ENCODE data around the gene BICD1. TPM values are rescaled to one million over a fixed set of nuclear protein-coding genes. Genes with fewer than 3 reads are reported as not detected.

BICD1 gene
- total and polyA plus RNA-seq, 2 of the 13 experiments (the other 11 are each of a cell fraction or from before 2014, with no cell fraction given): 4.5 to 5.2 TPM

DNA sequence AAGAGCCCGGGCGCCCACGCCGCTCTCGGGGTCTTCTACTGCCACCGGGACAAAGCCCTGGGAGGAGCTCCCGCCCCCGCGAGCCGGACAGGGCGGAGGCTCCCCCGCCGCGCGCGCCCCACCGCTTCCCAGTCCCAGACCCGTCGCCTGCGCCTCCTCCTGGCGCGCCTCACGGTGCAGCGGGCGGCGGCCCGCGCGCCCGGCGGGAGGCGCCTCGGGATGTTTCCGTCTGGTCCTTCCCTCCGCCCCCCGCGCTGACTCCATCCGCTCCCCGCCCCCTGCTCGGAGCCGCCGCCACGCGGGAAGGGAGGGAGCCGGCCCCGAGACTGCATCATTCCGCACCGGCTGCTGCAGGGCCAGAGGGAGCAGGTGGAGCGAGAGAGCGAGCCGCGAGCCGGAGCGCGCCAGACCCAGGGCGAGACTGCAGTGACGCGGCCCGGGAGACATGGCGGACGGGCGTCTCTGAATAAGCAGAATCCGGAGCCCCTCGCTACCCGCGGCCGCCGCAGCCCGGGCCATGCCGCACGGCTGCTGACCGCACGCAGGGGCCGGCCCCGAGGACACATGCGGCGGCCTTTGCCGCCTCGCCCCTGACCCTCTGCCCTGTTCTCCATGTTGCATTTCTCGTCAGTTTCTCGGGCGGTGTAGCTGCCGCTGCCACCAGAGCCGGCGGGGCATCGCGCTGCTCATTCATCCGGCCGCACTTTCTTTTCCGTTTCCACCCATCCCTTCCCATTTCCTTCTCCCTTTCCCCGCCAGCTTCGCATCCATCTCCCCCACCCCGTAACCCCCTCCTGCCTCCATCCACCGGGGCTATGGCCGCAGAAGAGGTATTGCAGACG, at the start of gene BICD1 (continued):
- TF ChIP-seq PBX3 (CRISPR knock-in tag; IDR thresholded peaks at IDR 0.05; ENCODE audit: borderline replicate concordance) (no peak), POLR2A (IDR thresholded peaks at IDR 0.05; ENCODE audit: insufficient read depth in 1 of 2, low read depth in 2 of 2, low read length in 2 of 2) (peak; percentile 67 to 71), ZNF670 (CRISPR knock-in tag; IDR thresholded peaks at IDR 0.05; ENCODE audit: borderline replicate concordance) (no peak), ZNF841 (CRISPR knock-in tag; IDR thresholded peaks at IDR 0.05; ENCODE audit: borderline replicate concordance) (no peak), PCBP2 (optimal IDR thresholded peaks at IDR 0.05; ENCODE audit: low read depth, low read length, poor library complexity, severe bottlenecking) (no peak), ZNF605 (CRISPR knock-in tag; IDR thresholded peaks at IDR 0.05) (no peak), ZSCAN9 (CRISPR knock-in tag; IDR thresholded peaks at IDR 0.05; ENCODE audit: borderline replicate concordance) (0 out of 2 replicates have a peak, but pooled peaks have one; percentile 55), MEIS2 (CRISPR knock-in tag; IDR thresholded peaks at IDR 0.05) (peak; percentile 58; the same call in 1 of the 2 replicates), HOXA3 (CRISPR knock-in tag; IDR thresholded peaks at IDR 0.05) (peak; percentile 92), AGO2 (optimal IDR thresholded peaks at IDR 0.05; ENCODE audit: low read depth, low read length) (peak; percentile 59), PPARG (CRISPR knock-in tag; conservative IDR thresholded peaks at IDR 0.05) (peak; percentile 24), ZSCAN22 (CRISPR knock-in tag; IDR thresholded peaks at IDR 0.05) (no peak), PAX8 (CRISPR knock-in tag; IDR thresholded peaks at IDR 0.05; ENCODE audit: borderline replicate concordance) (no peak), DMAP1 (CRISPR knock-in tag; IDR thresholded peaks at IDR 0.05) (peak; percentile 89), ZSCAN5A (CRISPR knock-in tag; IDR thresholded peaks at IDR 0.05; ENCODE audit: borderline replicate concordance) (no peak), ZNF274 (CRISPR knock-in tag; IDR thresholded peaks at IDR 0.05) (no peak), GTF2F1 (IDR thresholded peaks at IDR 0.05; ENCODE audit: low read length) (no peak), ZNF7 (CRISPR knock-in tag; IDR thresholded peaks at IDR 0.05) (no peak), IKZF1 (IDR thresholded peaks at IDR 0.05) (no peak), EHMT2 (IDR thresholded peaks at IDR 0.05; ENCODE audit: borderline replicate concordance, low read depth, low read length) (no peak), AFF4 (CRISPR knock-in tag; IDR thresholded peaks at IDR 0.05) (no peak), CREB1 (IDR thresholded peaks at IDR 0.05) (no peak), CREB1 (CRISPR knock-in tag; IDR thresholded peaks at IDR 0.05) (no peak)
- TF ChIP-seq, protein P1, sequence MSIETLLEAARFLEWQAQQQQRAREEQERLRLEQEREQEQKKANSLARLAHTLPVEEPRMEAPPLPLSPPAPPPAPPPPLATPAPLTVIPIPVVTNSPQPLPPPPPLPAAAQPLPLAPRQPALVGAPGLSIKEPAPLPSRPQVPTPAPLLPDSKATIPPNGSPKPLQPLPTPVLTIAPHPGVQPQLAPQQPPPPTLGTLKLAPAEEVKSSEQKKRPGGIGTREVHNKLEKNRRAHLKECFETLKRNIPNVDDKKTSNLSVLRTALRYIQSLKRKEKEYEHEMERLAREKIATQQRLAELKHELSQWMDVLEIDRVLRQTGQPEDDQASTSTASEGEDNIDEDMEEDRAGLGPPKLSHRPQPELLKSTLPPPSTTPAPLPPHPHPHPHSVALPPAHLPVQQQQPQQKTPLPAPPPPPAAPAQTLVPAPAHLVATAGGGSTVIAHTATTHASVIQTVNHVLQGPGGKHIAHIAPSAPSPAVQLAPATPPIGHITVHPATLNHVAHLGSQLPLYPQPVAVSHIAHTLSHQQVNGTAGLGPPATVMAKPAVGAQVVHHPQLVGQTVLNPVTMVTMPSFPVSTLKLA (IDR thresholded peaks at IDR 0.05): no peak

Measured in HepG2 (cell line).